H9 (cell line): ENCODE measurements around the gene TMEM151A. TPM values are rescaled to one million over a fixed set of nuclear protein-coding genes. Genes with fewer than 3 reads are reported as not detected.

Experiments used
- DNase-seq: peaks from one replicate; pipeline ENCODE4 v3.0.0-alpha.2; 2017
- H2AFZ ChIP-seq: one replicate; pipeline ENCODE4 v1.6.1; 2013; ENCODE audit warnings: mild to moderate bottlenecking, low read length, control low read depth, moderate library complexity
- H2AK5ac ChIP-seq: 2 replicates; pipeline ENCODE4 v1.6.1; 2013; ENCODE audit warnings: low read length, control low read depth, mixed read lengths; ENCODE audit not compliant: insufficient read length
- H2BK120ac ChIP-seq: one replicate; pipeline ENCODE4 v1.6.1; 2013; ENCODE audit warnings: low read depth, mild to moderate bottlenecking, low read length, control low read depth, inconsistent platforms; ENCODE audit not compliant: poor library complexity, severe bottlenecking
- H2BK12ac ChIP-seq: 2 replicates; pipeline ENCODE4 v1.6.1; 2013; ENCODE audit warnings: low read length, control low read depth, mixed read lengths, low read depth; ENCODE audit not compliant: insufficient read length
- H2BK15ac ChIP-seq: 2 replicates; pipeline ENCODE4 v1.6.1; 2013; ENCODE audit warnings: low read depth, low read length, control low read depth
- H2BK20ac ChIP-seq: one replicate; pipeline ENCODE4 v1.6.1; 2013; ENCODE audit warnings: low read depth, mild to moderate bottlenecking, low read length, control low read depth, inconsistent platforms; ENCODE audit not compliant: poor library complexity, severe bottlenecking
- H2BK5ac ChIP-seq: 2 replicates; pipeline ENCODE4 v1.6.1; 2013; ENCODE audit warnings: low read length, control low read depth, mixed read lengths; ENCODE audit not compliant: insufficient read length
- H3K14ac ChIP-seq: 2 replicates; pipeline ENCODE4 v1.6.1; 2013; ENCODE audit warnings: low read length, control low read depth; ENCODE audit not compliant: insufficient read depth
- H3K18ac ChIP-seq: 2 replicates; pipeline ENCODE4 v1.6.1; 2013; ENCODE audit warnings: low read depth, mild to moderate bottlenecking, mixed read lengths, low read length, control low read depth; ENCODE audit not compliant: insufficient read length
- H3K23ac ChIP-seq: 2 replicates; pipeline ENCODE4 v1.6.1; 2013; ENCODE audit warnings: low read length, control low read depth, mixed read lengths, low read depth; ENCODE audit not compliant: insufficient read length
- H3K23me2 ChIP-seq: 2 replicates; pipeline ENCODE4 v1.6.1; 2013; ENCODE audit warnings: low read depth, mild to moderate bottlenecking, mixed read lengths, low read length, control low read depth; ENCODE audit not compliant: insufficient read length, poor library complexity, severe bottlenecking
- H3K27ac ChIP-seq: 2 replicates; pipeline ENCODE4 v1.5.1; 2013; ENCODE audit warnings: low read length, control low read depth, mixed read lengths, low read depth; ENCODE audit not compliant: insufficient read length
- H3K27me3 ChIP-seq: 2 replicates; pipeline ENCODE4 v1.6.1; 2013; ENCODE audit warnings: low read length, control low read depth, inconsistent platforms; ENCODE audit not compliant: insufficient read depth
- H3K4ac ChIP-seq: 2 replicates; pipeline ENCODE4 v1.6.1; 2013; ENCODE audit warnings: low read depth, mild to moderate bottlenecking, control low read depth, inconsistent platforms, low read length, moderate library complexity
- H3K4me1 ChIP-seq: 2 replicates; pipeline ENCODE4 v1.6.1; 2013; ENCODE audit warnings: low read length, control low read depth, inconsistent platforms; ENCODE audit not compliant: insufficient read depth
- H3K4me2 ChIP-seq: 2 replicates; pipeline ENCODE4 v1.6.1; 2013; ENCODE audit warnings: low read length, control low read depth, mixed read lengths; ENCODE audit not compliant: insufficient read length, insufficient read depth
- H3K56ac ChIP-seq: 2 replicates; pipeline ENCODE4 v1.6.1; 2013; ENCODE audit warnings: low read depth, mild to moderate bottlenecking, mixed read lengths, low read length, control low read depth; ENCODE audit not compliant: insufficient read length
- H3K79me1 ChIP-seq: 2 replicates; pipeline ENCODE4 v1.6.1; 2013; ENCODE audit warnings: low read depth, mild to moderate bottlenecking, moderate library complexity, low read length, control low read depth, inconsistent platforms; ENCODE audit not compliant: insufficient read depth, poor library complexity, severe bottlenecking
- H3K79me2 ChIP-seq: 2 replicates; pipeline ENCODE4 v1.6.1; 2013; ENCODE audit warnings: low read length, control low read depth, inconsistent platforms; ENCODE audit not compliant: insufficient read depth
- H3K9ac ChIP-seq: 2 replicates; pipeline ENCODE4 v1.6.1; 2013; ENCODE audit warnings: low read length, control low read depth, mixed read lengths; ENCODE audit not compliant: insufficient read length; ENCODE audit errors: extremely low read depth
- H3K9me3 ChIP-seq: one replicate; pipeline ENCODE4 v1.6.1; 2013; ENCODE audit warnings: low read depth, low read length, inconsistent platforms; ENCODE audit not compliant: control insufficient read depth
- H3T11ph ChIP-seq: one replicate; pipeline ENCODE4 v1.6.1; 2013; ENCODE audit warnings: mild to moderate bottlenecking, low read length, control low read depth, inconsistent platforms
- H4K20me1 ChIP-seq: one replicate; pipeline ENCODE4 v1.6.1; 2013; ENCODE audit not compliant: control insufficient read depth, insufficient read length, insufficient read depth
- H4K5ac ChIP-seq: 2 replicates; pipeline ENCODE4 v1.6.1; 2013; ENCODE audit warnings: low read depth, mild to moderate bottlenecking, mixed read lengths, low read length, control low read depth; ENCODE audit not compliant: insufficient read length
- H4K8ac ChIP-seq: replicated peaks from 2 replicates; pipeline ENCODE4 v1.6.1; 2013; ENCODE audit warnings: low read length, control low read depth, mixed read lengths, low read depth; ENCODE audit not compliant: insufficient read length
- H4K91ac ChIP-seq: 2 replicates; pipeline ENCODE4 v1.6.1; 2013; ENCODE audit warnings: low read depth, mild to moderate bottlenecking, moderate library complexity, mixed read lengths, low read length, control low read depth; ENCODE audit not compliant: insufficient read length
- H3K27ac Mint-ChIP-seq, 3 experiments: 2 replicates in 2 of 3; 3 replicates in 1 of 3; pipeline ENCODE4 v1.8.0; 2020 to 2021; ENCODE audit warnings: mixed read lengths in 3 of 3, mild to moderate bottlenecking in 1 of 3, moderate library complexity in 1 of 3
- H3K27me3 Mint-ChIP-seq: 2 replicates; pipeline ENCODE4 v1.8.0; 2021; ENCODE audit warnings: low read depth, mild to moderate bottlenecking, moderate library complexity, mixed read lengths
- H3K36me3 Mint-ChIP-seq, 3 experiments: 2 replicates in 2 of 3; 3 replicates in 1 of 3; pipeline ENCODE4 v1.8.0; 2020 to 2021; ENCODE audit warnings: low read depth in 3 of 3, mixed read lengths in 3 of 3; ENCODE audit not compliant: insufficient read depth in 1 of 3
- H3K4me1 Mint-ChIP-seq, 2 experiments: 2 replicates each; pipeline ENCODE4 v1.8.0; 2020; ENCODE audit warnings: mixed read lengths in 2 of 2
- H3K4me3 Mint-ChIP-seq, 2 experiments: 2 replicates in 1 of 2; 3 replicates in 1 of 2; pipeline ENCODE4 v1.8.0; 2020 to 2021; ENCODE audit warnings: mild to moderate bottlenecking in 2 of 2, mixed read lengths in 2 of 2, moderate library complexity in 1 of 2
- H3K9me3 Mint-ChIP-seq, 2 experiments: 2 replicates in 1 of 2; 3 replicates in 1 of 2; pipeline ENCODE4 v1.8.0; 2020; ENCODE audit warnings: mild to moderate bottlenecking in 2 of 2, mixed read lengths in 2 of 2, moderate library complexity in 1 of 2
- WGBS: extraction: QIAGEN DNeasy Blood & Tissue Kit; methylation state at CpG from one replicate; pipeline ENCODE4 v1.1.7; 2013; ENCODE audit warnings: missing lambda C conversion rate, low lambda C conversion rate, mixed read lengths; ENCODE audit not compliant: insufficient read length; ENCODE audit errors: extremely low coverage; 5-methylcytosine and 5-hydroxymethylcytosine counted together
- total RNA-seq: library from RNA; stranded (reverse); gene quantifications from 2 replicates; pipeline ENCODE4 v1.2.1, GENCODE V29; 2021
- TF ChIP-seq, protein P1 (sequence below): fragments of 200-600 bp; sonication (generic); conservative IDR thresholded peaks from 3 replicates; pipeline ENCODE4 v1.8.0; 2021; ENCODE audit warnings: antibody characterized with exemption, mild to moderate bottlenecking

TMEM151A gene
- total RNA-seq, 1 experiment from 2014 or later = 1.2 TPM

DNA sequence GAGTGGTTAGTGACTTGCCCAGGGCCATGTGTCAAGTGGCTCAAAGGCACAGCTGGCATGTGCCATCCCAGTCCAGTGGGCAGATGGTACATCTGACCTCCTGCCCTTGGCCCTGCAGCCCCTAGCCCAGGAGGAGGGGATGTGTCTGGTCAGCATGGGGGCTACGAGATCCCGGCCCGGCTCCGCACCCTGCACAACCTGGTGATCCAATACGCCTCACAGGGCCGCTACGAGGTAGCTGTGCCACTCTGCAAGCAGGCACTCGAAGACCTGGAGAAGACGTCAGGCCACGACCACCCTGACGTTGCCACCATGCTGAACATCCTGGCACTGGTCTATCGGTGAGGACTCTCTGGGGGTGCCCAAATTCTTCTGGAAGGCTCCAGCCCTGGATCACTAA lies 29.0 kb upstream of the TMEM151A start:
- Histone ChIP-seq H3K79me2 (no peaks in the 10 kb centered on the region), H3K79me1 (no peaks in the 10 kb centered on the region), H2BK120ac (no peak overlapping the region), H2BK15ac (no peak overlapping the region), H3K4me1 (no peaks in the 10 kb centered on the region), H2AFZ (no peak overlapping the region), H3K9me3 (no peaks in the 10 kb centered on the region), H3K4me2 (no peak overlapping the region), H2AK5ac (no peak overlapping the region), H3K14ac (no peak overlapping the region), H3T11ph (no peak overlapping the region), H4K8ac (no peak overlapping the region), H3K18ac (no peak overlapping the region), H3K23ac (no peak overlapping the region), H4K5ac (no peak overlapping the region), H3K27ac (no peak overlapping the region), H3K4ac (no peak overlapping the region), H3K56ac (no peak overlapping the region), H3K23me2 (no peaks in the 10 kb centered on the region), H3K9ac (no peak overlapping the region), H3K27me3 (no peaks in the 10 kb centered on the region), H2BK12ac (no peak overlapping the region), H4K20me1 (peaks cover 2% of the 10 kb centered on the region), H2BK5ac (no peak overlapping the region), H4K91ac (no peak overlapping the region), H2BK20ac (no peak overlapping the region)
- Mint-ChIP-seq H3K27me3 (no peaks in the 10 kb centered on the region), H3K27ac (no peak overlapping the region), H3K4me3 (no peak overlapping the region), H3K4me1 (peaks cover 16 to 19% of the 10 kb centered on the region in 2 experiments), H3K9me3 (peaks cover 0 to 2% of the 10 kb centered on the region in 2 experiments; a peak in 1 of 5 replicates), H3K36me3 (peaks cover 22 to 67% (median 62%) of the 10 kb centered on the region in 3 experiments)
- no peak for DNase-seq
- WGBS = no CpG with 5 or more reads among the region's 12 CpGs
- TF ChIP-seq, protein P1, sequence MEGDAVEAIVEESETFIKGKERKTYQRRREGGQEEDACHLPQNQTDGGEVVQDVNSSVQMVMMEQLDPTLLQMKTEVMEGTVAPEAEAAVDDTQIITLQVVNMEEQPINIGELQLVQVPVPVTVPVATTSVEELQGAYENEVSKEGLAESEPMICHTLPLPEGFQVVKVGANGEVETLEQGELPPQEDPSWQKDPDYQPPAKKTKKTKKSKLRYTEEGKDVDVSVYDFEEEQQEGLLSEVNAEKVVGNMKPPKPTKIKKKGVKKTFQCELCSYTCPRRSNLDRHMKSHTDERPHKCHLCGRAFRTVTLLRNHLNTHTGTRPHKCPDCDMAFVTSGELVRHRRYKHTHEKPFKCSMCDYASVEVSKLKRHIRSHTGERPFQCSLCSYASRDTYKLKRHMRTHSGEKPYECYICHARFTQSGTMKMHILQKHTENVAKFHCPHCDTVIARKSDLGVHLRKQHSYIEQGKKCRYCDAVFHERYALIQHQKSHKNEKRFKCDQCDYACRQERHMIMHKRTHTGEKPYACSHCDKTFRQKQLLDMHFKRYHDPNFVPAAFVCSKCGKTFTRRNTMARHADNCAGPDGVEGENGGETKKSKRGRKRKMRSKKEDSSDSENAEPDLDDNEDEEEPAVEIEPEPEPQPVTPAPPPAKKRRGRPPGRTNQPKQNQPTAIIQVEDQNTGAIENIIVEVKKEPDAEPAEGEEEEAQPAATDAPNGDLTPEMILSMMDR = no peak
